Activated CD8-positive, alpha-beta memory T cell treated with anti-CD3 and anti-CD28 coated beads, Interleukin-2, amount 50 U/mL, for 1 hour (primary cell): ENCODE results near the gene NID1.

Experiments used
- DNase-seq: peaks from one replicate; pipeline ENCODE4 v3.0.0-alpha.2; 2020; ENCODE audit errors: extremely low read depth

NID1 gene

GRCh38 chr1:236064674-236065508, at the start of gene NID1:
NID1 (minus strand) TSS chr1:236065090; CDS start chr1:236065079, 11 bp downstream.
- no peak for DNase-seq

- no peak for DNase-seq
Measured at GRCh38 chr1:236114076-236114747, 49.3 kb upstream of the NID1 start.

- DNase-seq, result no peak
Measured at GRCh38 chr1:236113324-236114032, 48.6 kb upstream of the NID1 start.

- no peak for DNase-seq
Measured at GRCh38 chr1:236112332-236112627, 47.4 kb upstream of the NID1 start.

- no peak for DNase-seq
Measured at GRCh38 chr1:236111527-236112331, 46.8 kb upstream of the NID1 start.

GRCh38 chr1:236110137-236110536, 45.2 kb upstream of the NID1 start:
- DNase-seq, result no peak

- DNase-seq, result no peak
Measured at GRCh38 chr1:236108027-236108648, 43.2 kb upstream of the NID1 start.

GRCh38 chr1:236107121-236107907, 42.4 kb upstream of the NID1 start:
- no peak for DNase-seq

- DNase-seq, result no peak
Measured at GRCh38 chr1:236103646-236104218, 38.8 kb upstream of the NID1 start.

GRCh38 chr1:236103059-236103458, 38.2 kb upstream of the NID1 start:
- DNase-seq, result no peak

- DNase-seq, result no peak
Measured at GRCh38 chr1:236102611-236103010, 37.7 kb upstream of the NID1 start.

- no peak for DNase-seq
Measured at GRCh38 chr1:236101233-236102200, 36.6 kb upstream of the NID1 start.

GRCh38 chr1:236100799-236101198, 35.9 kb upstream of the NID1 start:
- DNase-seq, result no peak

- no peak for DNase-seq
Measured at GRCh38 chr1:236099355-236099974, 34.6 kb upstream of the NID1 start.

- no peak for DNase-seq
Measured at GRCh38 chr1:236098267-236098666, 33.4 kb upstream of the NID1 start.

- peak; percentile 51 for DNase-seq
Measured at GRCh38 chr1:236096660-236097482, 32.0 kb upstream of the NID1 start.

GRCh38 chr1:236095705-236096520, 31.0 kb upstream of the NID1 start:
- DNase-seq, result no peak
